Muscle layer of colon (tissue), 2 donors: ENCODE data around the gene FAM136A.
A peak's percentile ranks its signal among the peaks of the same experiment; 100 is the strongest.
"Not testable (repeated sequence)": the region's sequence is repeated elsewhere in the genome, so short reads cannot be mapped to it uniquely, and the experiment has no call there.

Experiments used
- H3K27ac ChIP-seq: one replicate; pipeline ENCODE4 v1.7.0; 2013; ENCODE audit warnings: low read depth, mild to moderate bottlenecking, low read length, moderate library complexity
- H3K27me3 ChIP-seq, 2 donors: one replicate each; pipeline ENCODE4 v1.7.0; 2013; ENCODE audit warnings: low read length in 2 of 2, mild to moderate bottlenecking in 2 of 2; ENCODE audit not compliant: insufficient read depth in 2 of 2, control insufficient read depth in 1 of 2
- H3K36me3 ChIP-seq: one replicate; pipeline ENCODE4 v1.7.0; 2013; ENCODE audit warnings: mild to moderate bottlenecking, low read length; ENCODE audit not compliant: insufficient read depth
- H3K4me1 ChIP-seq: one replicate; pipeline ENCODE4 v1.7.0; 2013; ENCODE audit warnings: mild to moderate bottlenecking, low read length; ENCODE audit not compliant: insufficient read depth
- H3K4me3 ChIP-seq, 2 donors: one replicate each; pipeline ENCODE4 v1.7.0; 2013; ENCODE audit warnings: low read length in 2 of 2, low read depth in 1 of 2, mild to moderate bottlenecking in 1 of 2, moderate library complexity in 1 of 2
- H3K9ac ChIP-seq: one replicate; pipeline ENCODE4 v1.7.0; 2013; ENCODE audit warnings: low read length
- H3K9me3 ChIP-seq: one replicate; pipeline ENCODE4 v1.7.0; 2013; ENCODE audit warnings: mild to moderate bottlenecking, low read length
- donor health status: abdominal sarcoma.
- donor health status: Adenocarcinoma of cecum.

FAM136A gene

GRCh38 chr2:70283500-70284191 lies 18.2 kb downstream of the FAM136A start:
- Histone ChIP-seq H3K9me3 (no peaks in the 10 kb centered on the region), H3K36me3 (peaks cover 70% of the 10 kb centered on the region), H3K4me3 (no peak overlapping the region), H3K4me1 (no peaks in the 10 kb centered on the region), H3K9ac (no peak overlapping the region), H3K27ac (no peak overlapping the region), H3K27me3 (no peaks in the 10 kb centered on the region)

DNA sequence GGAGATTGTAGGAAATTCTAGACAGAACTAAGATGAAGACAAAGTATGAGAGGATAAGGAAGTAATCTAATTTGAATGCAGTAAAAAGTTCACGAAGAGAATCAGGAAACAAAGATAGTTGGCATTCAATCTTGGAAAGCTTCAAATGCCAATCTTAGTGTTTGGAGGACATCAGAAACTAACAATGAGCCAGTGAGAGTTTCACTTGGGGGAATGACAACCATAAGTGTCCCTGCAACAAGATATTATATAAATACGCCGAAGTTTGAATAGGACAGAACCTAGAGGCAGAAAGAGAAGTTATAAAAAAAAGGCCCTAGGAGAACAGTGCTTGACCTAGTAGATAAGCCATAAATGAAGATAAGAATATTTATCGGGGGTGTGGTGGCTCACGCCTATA lies 19.4 kb downstream of the FAM136A start:
- Histone ChIP-seq H3K27ac (no peak overlapping the region), H3K9ac (no peak overlapping the region), H3K9me3 (no peaks in the 10 kb centered on the region), H3K4me1 (no peaks in the 10 kb centered on the region), H3K4me3 (no peak overlapping the region), H3K36me3 (peaks cover 67% of the 10 kb centered on the region), H3K27me3 (no peaks in the 10 kb centered on the region)

DNA sequence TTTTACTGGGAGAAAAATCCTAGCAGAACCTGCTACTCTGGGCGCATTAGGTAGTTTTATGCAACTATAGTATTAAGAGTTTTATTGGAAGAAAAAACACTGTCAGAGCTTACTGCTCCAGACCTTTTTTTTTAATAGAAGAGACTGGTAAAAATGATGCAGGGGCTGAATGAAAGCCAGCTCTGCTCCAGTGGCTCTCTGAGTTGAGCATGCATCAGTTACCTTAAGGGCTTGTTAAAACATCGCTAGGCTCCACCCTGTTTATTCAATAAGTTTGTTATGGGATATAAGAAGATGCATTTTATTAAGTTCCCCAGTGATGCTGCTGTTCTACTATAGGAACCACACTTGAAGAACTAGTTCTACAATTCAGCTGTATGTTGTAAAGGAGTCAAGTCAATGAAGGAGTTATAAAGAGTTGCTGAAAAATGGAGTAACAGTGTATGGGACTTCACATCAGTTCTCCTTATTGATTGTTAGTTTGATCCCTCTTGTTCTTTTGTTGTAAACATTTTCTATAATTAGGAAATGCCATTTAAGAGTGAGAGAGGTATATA lies 21.5 kb downstream of the FAM136A start:
- H3K4me3 ChIP-seq, result no peak overlapping the region
- no peak overlapping the region for H3K9ac ChIP-seq
- H3K4me1 ChIP-seq, result no peaks in the 10 kb centered on the region
- H3K36me3 ChIP-seq, result peaks cover 64% of the 10 kb centered on the region
- H3K27ac ChIP-seq, result no peak overlapping the region
- no peaks in the 10 kb centered on the region for H3K27me3 ChIP-seq
- no peaks in the 10 kb centered on the region for H3K9me3 ChIP-seq

- H3K36me3 ChIP-seq, result peaks cover 24% of the 10 kb centered on the region
- no peaks in the 10 kb centered on the region for H3K9me3 ChIP-seq
- no peak overlapping the region for H3K9ac ChIP-seq
- no peaks in the 10 kb centered on the region for H3K4me1 ChIP-seq
- H3K4me3 ChIP-seq, result no peak overlapping the region
- no peaks in the 10 kb centered on the region for H3K27me3 ChIP-seq
- H3K27ac ChIP-seq, result no peak overlapping the region
These were observed 31.5 kb downstream of the FAM136A start for GRCh38 chr2:70270323-70270722.

- H3K9me3 ChIP-seq, H3K4me1 ChIP-seq, H3K4me3 ChIP-seq, H3K27me3 ChIP-seq, H3K9ac ChIP-seq, H3K27ac ChIP-seq: not testable (repeated sequence)
- peaks cover 24% of the 10 kb centered on the region for H3K36me3 ChIP-seq
These were observed 32.2 kb downstream of the FAM136A start for GRCh38 chr2:70269422-70270302.

DNA sequence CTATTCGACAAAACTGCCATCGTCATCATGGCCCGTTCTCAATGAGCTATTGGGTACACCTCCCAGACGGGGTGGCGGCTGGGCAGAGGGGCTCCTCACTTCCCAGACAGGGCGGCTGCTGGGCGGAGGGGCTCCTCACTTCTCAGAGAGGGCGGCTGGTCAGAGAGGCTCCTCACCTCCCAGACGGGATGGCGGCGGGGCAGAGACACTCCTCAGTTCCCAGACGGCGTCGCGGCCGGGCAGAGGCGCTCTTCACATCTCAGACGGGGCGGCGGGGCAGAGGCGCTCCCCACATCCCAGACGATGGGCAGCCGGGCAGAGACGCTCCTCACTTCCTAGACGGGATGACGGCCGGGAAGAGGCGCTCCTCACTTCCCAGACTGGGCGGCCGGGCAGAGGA lies 34.9 kb downstream of the FAM136A start:
- not testable (repeated sequence) for H3K9me3 ChIP-seq, H3K9ac ChIP-seq, H3K27me3 ChIP-seq, H3K4me3 ChIP-seq, H3K27ac ChIP-seq, H3K4me1 ChIP-seq
- H3K36me3 ChIP-seq, result peaks cover 27% of the 10 kb centered on the region

DNA sequence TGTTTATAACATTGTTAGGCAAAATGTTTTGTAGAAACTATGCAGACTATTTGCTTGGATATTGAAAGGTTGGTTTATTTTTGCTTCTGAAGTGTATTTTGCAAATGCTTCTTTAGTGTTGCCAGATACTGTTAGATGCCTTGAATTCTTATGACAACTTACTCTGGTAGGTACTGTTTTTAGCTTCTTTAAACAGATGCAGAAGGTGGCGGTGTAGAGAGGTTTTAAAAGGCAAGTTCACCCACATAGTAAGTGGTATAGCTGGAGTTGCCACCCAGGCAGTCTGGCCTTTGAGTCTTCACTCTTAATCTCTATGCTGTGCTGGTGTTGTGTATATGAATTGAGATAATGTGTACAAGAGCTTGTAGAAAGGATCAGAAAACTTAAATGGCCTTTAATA lies 40.4 kb downstream of the FAM136A start:
- H3K27me3 ChIP-seq, result no peaks in the 10 kb centered on the region
- peaks cover 27% of the 10 kb centered on the region for H3K36me3 ChIP-seq
- H3K27ac ChIP-seq, result no peak overlapping the region
- no peaks in the 10 kb centered on the region for H3K9me3 ChIP-seq
- no peak overlapping the region for H3K9ac ChIP-seq
- H3K4me3 ChIP-seq, result no peak overlapping the region
- peaks cover 28% of the 10 kb centered on the region for H3K4me1 ChIP-seq

- H3K27ac ChIP-seq, result peak overlapping the region; percentile 92
- H3K36me3 ChIP-seq, result peaks cover 10% of the 10 kb centered on the region
- H3K9ac ChIP-seq, result peak overlapping the region; percentile 9
- peak overlapping the region; percentile 76 to 77 for H3K4me3 ChIP-seq
- peaks cover 28% of the 10 kb centered on the region for H3K4me1 ChIP-seq
- H3K9me3 ChIP-seq, result no peaks in the 10 kb centered on the region
- H3K27me3 ChIP-seq, result no peaks in the 10 kb centered on the region
These were observed 43.4 kb downstream of the FAM136A start for GRCh38 chr2:70258532-70258875.

- Histone ChIP-seq H3K27ac (no peak overlapping the region), H3K27me3 (no peaks in the 10 kb centered on the region), H3K4me1 (peaks cover 15% of the 10 kb centered on the region), H3K9ac (no peak overlapping the region), H3K4me3 (no peak overlapping the region), H3K9me3 (no peaks in the 10 kb centered on the region), H3K36me3 (peaks cover 5% of the 10 kb centered on the region)
These were observed 46.1 kb downstream of the FAM136A start for GRCh38 chr2:70255637-70256314.

GRCh38 chr2:70250434-70250833 lies 51.4 kb downstream of the FAM136A start:
- no peak overlapping the region for H3K27ac ChIP-seq
- H3K9me3 ChIP-seq, result no peaks in the 10 kb centered on the region

DNA sequence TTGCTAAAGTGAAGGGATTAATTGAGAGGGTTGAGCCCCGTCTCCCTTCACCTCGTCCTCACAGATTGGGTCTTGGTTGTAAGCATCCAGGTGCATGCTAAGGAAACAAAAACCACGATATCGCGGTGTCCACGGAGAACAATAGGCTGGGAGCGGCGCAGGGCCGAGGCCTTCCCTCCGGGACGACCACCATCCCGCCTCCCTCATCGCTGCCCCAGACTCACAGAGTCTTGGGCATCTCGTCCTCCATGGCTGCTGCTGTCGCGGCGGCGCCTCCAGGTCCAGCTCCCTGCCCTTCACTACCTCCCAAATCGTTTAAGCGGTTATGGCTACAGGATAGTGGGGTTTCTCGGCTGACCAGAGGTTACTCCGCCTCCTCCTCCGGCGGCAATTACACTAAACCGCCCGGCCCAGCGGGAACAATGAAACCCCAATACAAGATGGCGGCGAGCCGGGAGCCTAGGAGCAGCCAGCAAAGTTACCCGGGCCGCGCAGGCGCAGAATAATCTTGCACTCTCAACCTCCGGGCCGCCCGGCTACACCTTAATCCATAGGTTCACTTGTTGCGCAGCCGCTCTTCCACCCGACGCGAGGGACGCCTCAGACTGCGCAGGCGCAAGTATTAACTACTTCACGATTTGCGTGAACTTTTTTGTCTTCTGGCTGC lies 53.6 kb downstream of the FAM136A start, which contains the start of gene TIA1:
Gene TIA1, minus strand, starts transcription at position 448 of the 667 bp plus-strand sequence. Its CDS starts 198 bp downstream, at position 250.
- no peaks in the 10 kb centered on the region for H3K36me3 ChIP-seq
- H3K27me3 ChIP-seq, result no peaks in the 10 kb centered on the region
- H3K9me3 ChIP-seq, result no peaks in the 10 kb centered on the region
- H3K9ac ChIP-seq, result peak within 1 kb of the TSS; percentile 91
- peak within 1 kb of the TSS; percentile 87 to 96 for H3K4me3 ChIP-seq
- peaks cover 16% of the 10 kb centered on the region for H3K4me1 ChIP-seq
- peak within 1 kb of the TSS; percentile 96 for H3K27ac ChIP-seq

More at GRCh38 chr2:70250434-70250833, 51.4 kb downstream of the FAM136A start:
- Histone ChIP-seq H3K27me3 (no peaks in the 10 kb centered on the region), H3K9ac (no peak overlapping the region), H3K4me3 (no peak overlapping the region), H3K36me3 (no peaks in the 10 kb centered on the region), H3K4me1 (peaks cover 10% of the 10 kb centered on the region)
